ENCODE results near the gene PFKP.
A peak's percentile ranks its signal among the peaks of the same experiment; 100 is the strongest.

DNA sequence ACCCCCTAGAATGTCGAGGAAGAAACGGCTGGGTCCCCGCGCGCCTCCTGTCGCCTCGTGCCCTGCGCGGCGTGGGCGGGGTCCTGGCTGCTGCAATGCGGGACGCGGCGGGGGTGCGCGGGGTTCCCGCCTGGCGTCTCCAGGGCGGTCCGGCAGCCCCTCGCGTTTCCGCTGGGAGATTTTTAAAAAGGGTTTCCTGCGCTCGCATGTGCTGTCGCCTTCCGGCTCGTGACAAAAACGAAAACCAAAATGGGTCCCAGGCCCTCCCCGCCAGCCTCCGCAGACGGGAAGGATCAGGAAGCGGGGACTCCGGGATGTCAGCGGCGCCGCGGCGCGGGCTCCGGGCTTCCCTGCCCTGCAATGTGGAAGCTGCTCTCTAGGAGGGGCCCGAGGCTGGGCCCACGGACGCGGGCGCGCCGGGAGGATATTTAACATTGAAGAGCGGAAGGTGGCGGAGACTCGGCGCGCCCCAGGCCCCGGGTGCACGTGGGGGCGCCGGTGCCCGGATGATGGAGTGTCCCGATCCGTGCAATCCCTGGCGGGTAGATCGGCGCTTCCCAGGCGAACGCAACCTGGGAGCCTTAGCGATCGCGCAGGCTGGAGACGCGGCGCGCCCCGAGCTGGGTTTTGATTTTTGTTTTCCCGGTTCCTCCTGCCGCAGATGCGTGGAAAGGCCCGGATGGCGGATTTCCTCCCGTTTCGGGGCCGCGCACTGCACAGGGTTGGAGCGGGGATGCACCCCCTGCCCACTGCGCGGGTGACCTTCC, 1.0 kb downstream of the PFKP start:
- TF ChIP-seq CTCF (IDR thresholded peaks at IDR 0.05) (peak in 3 of 4 experiments; percentile 45 to 57 (median 55)), POLR2A (IDR thresholded peaks at IDR 0.05) (peak in 1 of 2 donors; percentile 22)
